OCI-LY3 (cell line): ENCODE data around the gene BHLHA15.

ENCODE experiments used
- CTCF ChIP-seq: fragments of 200-600, 300-600 bp; sonication (generic); IDR thresholded peaks from 2 replicates; pipeline ENCODE4 v1.5.1; 2014; ENCODE audit warnings: antibody characterized with exemption, low read length, low read depth
- EZH2phosphoT487 ChIP-seq: fragments of 200-600 bp; shearing (Covaris generic); IDR thresholded peaks from 2 replicates; pipeline ENCODE4 v1.6.1; 2018; ENCODE audit warnings: antibody characterized with exemption, mixed run types, low read depth

DNA sequence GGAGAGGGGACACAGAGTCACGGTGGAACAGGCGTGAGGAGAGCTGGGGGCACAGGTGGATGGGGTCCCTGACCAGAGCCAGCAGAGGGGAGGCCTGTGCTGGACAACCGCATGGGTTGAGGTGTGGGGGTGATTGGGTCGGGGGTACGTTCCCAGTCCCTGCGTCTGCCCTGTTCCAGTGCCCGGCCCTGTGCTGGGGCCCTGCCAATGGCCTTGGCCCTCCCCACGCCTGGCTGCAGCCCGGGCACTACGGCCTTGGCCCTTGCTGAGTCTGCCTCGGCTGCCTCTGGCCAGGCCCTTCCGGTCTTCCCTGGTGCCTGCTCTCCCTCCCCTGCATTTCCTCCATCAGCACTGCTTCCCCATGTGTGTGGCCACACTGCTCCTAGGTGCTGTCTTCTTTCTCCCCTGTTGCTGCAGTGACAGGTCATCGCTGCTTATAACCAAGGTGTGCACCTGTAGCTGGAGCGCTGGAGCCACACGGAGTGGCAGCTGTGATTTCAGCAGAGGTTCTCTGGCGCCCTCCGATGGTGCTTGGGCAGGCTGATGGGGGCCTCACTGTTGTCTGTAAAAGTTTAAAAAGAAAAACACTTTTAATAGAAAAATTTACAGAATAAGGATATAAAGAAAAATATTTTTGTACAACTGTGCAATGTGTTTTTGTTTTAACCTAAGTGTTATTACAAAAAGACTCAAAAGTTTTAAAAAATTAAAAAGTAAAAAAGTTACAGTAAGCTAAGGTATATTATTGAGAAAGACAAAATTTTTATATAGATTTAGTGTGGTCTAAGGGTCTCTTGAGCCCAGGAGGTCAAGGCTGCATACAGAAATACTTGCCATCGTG lies 45.2 kb upstream of the BHLHA15 start:
- peak; percentile 71 for TF ChIP-seq CTCF
- no peak for TF ChIP-seq EZH2phosphoT487
